Neural crest cell (in vitro differentiated cells): ENCODE measurements around the gene PDE7B. TPM values are rescaled to one million over a fixed set of nuclear protein-coding genes. Genes with fewer than 3 reads are reported as not detected.

Experiments used
- DNase-seq: peaks from one replicate; pipeline ENCODE4 v3.0.0; 2021; ENCODE audit warnings: low read depth, mixed read lengths, low spot score
- H3K27ac Mint-ChIP-seq: one replicate; pipeline ENCODE4 v1.8.0; 2021; ENCODE audit warnings: mild to moderate bottlenecking, mixed read lengths; ENCODE audit not compliant: unreplicated experiment
- H3K27me3 Mint-ChIP-seq: 2 replicates; pipeline ENCODE4 v1.8.0; 2021; ENCODE audit warnings: low read depth, mild to moderate bottlenecking, mixed read lengths
- H3K36me3 Mint-ChIP-seq: 2 replicates; pipeline ENCODE4 v1.8.0; 2021; ENCODE audit warnings: low read depth, mild to moderate bottlenecking, mixed read lengths
- H3K4me1 Mint-ChIP-seq: 2 replicates; pipeline ENCODE4 v1.8.0; 2021; ENCODE audit warnings: mixed read lengths
- H3K4me3 Mint-ChIP-seq: one replicate; pipeline ENCODE4 v1.8.0; 2021; ENCODE audit warnings: mild to moderate bottlenecking, mixed read lengths
- H3K9me3 Mint-ChIP-seq: 2 replicates; pipeline ENCODE4 v1.8.0; 2021; ENCODE audit warnings: mixed read lengths
- CTCF ChIP-seq: fragments of 200-600 bp; sonication (generic); conservative IDR thresholded peaks from 2 replicates; pipeline ENCODE4 v1.5.0; 2021; ENCODE audit warnings: antibody characterized with exemption, mild to moderate bottlenecking
- total RNA-seq: library from RNA; stranded (reverse); gene quantifications from 2 replicates; pipeline ENCODE4 v1.2.1, GENCODE V29; 2021

PDE7B gene
- total RNA-seq, 1 donor from 2014 or later, result 0.58 TPM

GRCh38 chr6:136236466-136237293 lies 385.2 kb downstream of the PDE7B start:
- DNase-seq, result no peak
- no peak overlapping the region for H3K27ac Mint-ChIP-seq

DNA sequence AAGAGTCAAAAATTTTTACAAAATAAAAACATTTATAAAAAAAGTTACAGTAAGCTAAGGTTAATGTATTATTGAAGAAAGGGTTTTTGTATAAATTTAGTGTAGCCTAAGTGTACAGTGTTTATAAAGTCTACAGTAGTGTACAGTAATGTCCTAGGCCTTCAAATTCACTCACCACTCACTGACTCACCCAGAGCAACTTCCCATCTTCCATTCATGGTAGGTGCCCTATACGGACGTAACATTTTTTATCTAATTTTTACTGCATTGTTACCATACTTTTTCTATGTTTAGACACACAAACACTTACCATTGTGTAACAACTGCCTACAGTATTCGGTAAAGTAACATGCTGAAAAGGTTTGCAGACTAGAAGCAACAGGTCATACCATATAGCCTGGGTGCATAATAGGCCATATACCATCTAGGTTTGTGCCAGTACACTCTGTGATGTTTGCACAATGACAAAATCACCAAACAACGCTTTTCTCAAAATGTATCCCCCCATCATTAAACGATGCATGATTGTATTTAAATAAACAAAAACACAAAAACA lies 392.6 kb downstream of the PDE7B start:
- Mint-ChIP-seq H3K4me1 (peaks cover 5% of the 10 kb centered on the region), H3K4me3 (no peak overlapping the region), H3K36me3 (no peaks in the 10 kb centered on the region), H3K27ac (no peak overlapping the region), H3K9me3 (no peaks in the 10 kb centered on the region), H3K27me3 (no peaks in the 10 kb centered on the region)
- DNase-seq, result no peak
- TF ChIP-seq CTCF, result no peak

More at GRCh38 chr6:136236466-136237293, 385.2 kb downstream of the PDE7B start:
- Mint-ChIP-seq H3K27me3 (no peaks in the 10 kb centered on the region), H3K36me3 (peaks cover 3% of the 10 kb centered on the region), H3K4me3 (no peak overlapping the region), H3K9me3 (no peaks in the 10 kb centered on the region), H3K4me1 (no peaks in the 10 kb centered on the region)
- no peak for TF ChIP-seq CTCF
